Measurements from ENCODE around the gene SAMHD1. TPM values are rescaled to one million over a fixed set of nuclear protein-coding genes. Genes with fewer than 3 reads are reported as not detected.

Gene SAMHD1
- total RNA-seq, 4 donors from 2014 or later, result 295 to 471 (median 350) TPM

- ATAC-seq (ENCODE audit: low FRiP score) (peak; percentile 65), DNase-seq (ENCODE audit: low spot score) (peak; percentile 58)
- TF ChIP-seq CTCF (IDR thresholded peaks at IDR 0.05), result no peak
These were observed 89.4 kb downstream of the SAMHD1 start for GRCh38 chr20:36861875-36862801.

GRCh38 chr20:36861625-36861874, 90.0 kb downstream of the SAMHD1 start:
- DNase-seq (ENCODE audit: low spot score), result no peak
- no peak for TF ChIP-seq CTCF (IDR thresholded peaks at IDR 0.05)
- no peak for ATAC-seq (ENCODE audit: low FRiP score)

GRCh38 chr20:36860811-36861624, 90.5 kb downstream of the SAMHD1 start:
- no peak for TF ChIP-seq CTCF (IDR thresholded peaks at IDR 0.05)
- ATAC-seq (ENCODE audit: low FRiP score), result no peak
- DNase-seq (ENCODE audit: low spot score), result no peak

- ATAC-seq (ENCODE audit: low FRiP score), result no peak
- no peak for TF ChIP-seq CTCF (IDR thresholded peaks at IDR 0.05)
- DNase-seq (ENCODE audit: low spot score), result no peak
These were observed 91.2 kb downstream of the SAMHD1 start for GRCh38 chr20:36860339-36860738.

- no peak for DNase-seq (ENCODE audit: low spot score)
- no peak for TF ChIP-seq CTCF (IDR thresholded peaks at IDR 0.05)
- ATAC-seq (ENCODE audit: low FRiP score), result no peak
These were observed 91.7 kb downstream of the SAMHD1 start for GRCh38 chr20:36859700-36860330.

- DNase-seq (ENCODE audit: low spot score) (no peak), ATAC-seq (ENCODE audit: low FRiP score) (no peak)
- TF ChIP-seq CTCF (IDR thresholded peaks at IDR 0.05), result no peak
These were observed 92.3 kb downstream of the SAMHD1 start for GRCh38 chr20:36859282-36859555.
